ENCODE data around the gene TRAPPC3.
A peak's percentile ranks its signal among the peaks of the same experiment; 100 is the strongest.

The TRAPPC3 gene

GRCh38 chr1:36151134-36151844, 2.0 kb upstream of the TRAPPC3 start:
- DNase-seq: no peak

- peak; percentile 91 for DNase-seq
Measured at GRCh38 chr1:36150296-36151133, 1.2 kb upstream of the TRAPPC3 start.

DNA sequence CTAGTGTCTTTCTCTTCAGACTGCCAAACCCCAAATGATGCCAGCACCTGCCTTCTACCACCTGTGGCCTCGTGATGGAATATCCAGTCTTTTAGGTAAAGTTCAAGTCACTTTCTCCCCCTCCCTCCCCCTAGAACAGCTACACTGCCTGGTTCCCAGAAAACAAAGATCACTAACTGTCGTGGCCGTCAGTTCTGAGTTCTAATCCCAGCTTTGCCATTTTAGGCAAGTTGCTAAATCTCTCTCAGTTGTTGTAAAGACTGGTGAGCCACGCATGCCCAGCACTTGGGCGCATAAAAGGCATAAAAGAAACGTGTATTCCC, 648 bp upstream of the TRAPPC3 start:
- peak; percentile 31 for DNase-seq

- no peak for DNase-seq
Measured at GRCh38 chr1:36148821-36149236, 457 bp downstream of the TRAPPC3 start.

- DNase-seq: no peak
Measured at GRCh38 chr1:36144413-36144812, 4.9 kb downstream of the TRAPPC3 start.

GRCh38 chr1:36143424-36143823, 5.9 kb downstream of the TRAPPC3 start:
- DNase-seq: no peak

- no peak for DNase-seq
Measured at GRCh38 chr1:36142121-36142520, 7.2 kb downstream of the TRAPPC3 start.

DNA sequence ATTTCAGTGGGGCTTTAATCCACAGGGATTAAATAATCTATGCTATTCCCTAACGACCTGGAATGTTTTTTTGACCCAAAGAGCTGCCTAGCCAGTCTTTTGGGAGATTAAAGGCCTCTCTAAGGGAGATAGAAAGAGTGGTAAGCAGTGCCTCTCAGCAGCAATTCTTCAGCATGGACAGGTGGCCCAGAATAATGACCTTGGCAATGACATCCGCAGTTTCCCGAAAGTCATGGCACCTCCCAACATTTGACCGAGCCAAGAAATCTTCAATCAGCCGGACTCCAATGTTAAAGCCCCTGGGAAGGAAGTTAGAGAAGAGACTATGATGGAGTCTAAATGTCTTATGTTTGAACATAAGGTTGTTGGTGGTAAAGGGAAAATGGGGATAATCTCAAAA, 9.8 kb downstream of the TRAPPC3 start:
- no peak for DNase-seq

DNA sequence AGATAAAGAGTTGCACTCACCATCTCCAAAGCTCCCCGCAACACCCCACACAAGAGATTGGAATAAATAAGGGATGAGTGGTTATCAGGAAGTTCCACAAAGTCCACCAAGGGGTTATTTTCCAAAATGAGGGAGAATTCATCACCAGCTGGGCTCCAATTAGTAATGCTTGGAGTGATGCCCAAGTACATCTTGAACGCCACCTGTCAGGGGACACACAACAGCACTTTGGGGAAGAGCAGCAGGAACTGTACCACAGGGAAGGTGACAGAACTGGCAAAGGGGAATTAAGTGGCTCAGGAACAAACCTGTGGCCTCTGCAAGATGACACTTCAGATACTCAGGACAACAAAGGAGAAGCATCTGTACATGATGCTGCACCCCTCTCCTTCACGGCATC, 11.5 kb downstream of the TRAPPC3 start:
- DNase-seq: no peak

- no peak for DNase-seq
Measured at GRCh38 chr1:36137226-36137625, 12.1 kb downstream of the TRAPPC3 start.

DNA sequence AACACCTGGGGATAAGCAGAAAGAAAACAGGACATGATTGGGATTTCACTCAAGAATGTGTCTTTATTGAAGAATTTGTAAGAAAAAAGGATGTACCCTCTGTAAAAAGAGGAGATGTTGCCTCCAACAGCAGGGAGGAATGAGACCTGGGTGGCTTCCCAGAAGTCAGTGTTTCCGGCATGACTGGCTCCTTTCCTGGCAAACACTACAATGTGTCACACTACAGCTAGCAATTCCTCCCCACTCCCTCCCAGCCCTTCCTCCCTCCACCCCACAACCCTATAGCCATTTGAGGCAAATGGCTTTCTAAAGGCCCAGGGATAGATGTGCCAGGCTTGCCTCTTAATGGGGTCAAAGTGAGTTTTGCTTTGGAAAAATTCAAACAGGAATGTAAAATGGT, 12.8 kb downstream of the TRAPPC3 start:
- DNase-seq: no peak

DNA sequence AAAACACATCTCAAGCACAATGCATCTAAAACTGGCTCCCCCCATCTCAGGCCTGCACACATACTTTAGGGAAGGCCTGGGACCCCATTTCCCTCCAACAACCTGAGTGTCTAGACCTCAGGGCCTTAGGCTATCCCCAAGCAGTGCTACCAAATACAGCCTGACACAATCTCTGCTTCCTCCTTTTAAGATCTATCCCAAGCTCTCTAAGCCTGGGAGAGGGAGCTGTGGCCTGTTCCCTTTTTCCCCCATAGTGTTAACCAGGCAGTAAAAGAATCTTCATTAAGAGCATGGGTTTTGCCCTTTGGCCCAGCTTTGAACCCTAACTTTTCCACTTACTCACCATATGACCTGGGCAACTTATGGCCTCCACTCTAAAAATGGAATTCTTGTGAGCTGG, 13.5 kb downstream of the TRAPPC3 start:
- DNase-seq: no peak

GRCh38 chr1:36135330-36135667, 14.0 kb downstream of the TRAPPC3 start:
- DNase-seq: no peak

GRCh38 chr1:36134505-36135329, 14.6 kb downstream of the TRAPPC3 start:
- DNase-seq: peak; percentile 51

GRCh38 chr1:36134031-36134430, 15.3 kb downstream of the TRAPPC3 start:
- DNase-seq: no peak

- DNase-seq: no peak
Measured at GRCh38 chr1:36133484-36133883, 15.8 kb downstream of the TRAPPC3 start.

GRCh38 chr1:36132029-36132428, 17.3 kb downstream of the TRAPPC3 start:
- no peak for DNase-seq

DNA sequence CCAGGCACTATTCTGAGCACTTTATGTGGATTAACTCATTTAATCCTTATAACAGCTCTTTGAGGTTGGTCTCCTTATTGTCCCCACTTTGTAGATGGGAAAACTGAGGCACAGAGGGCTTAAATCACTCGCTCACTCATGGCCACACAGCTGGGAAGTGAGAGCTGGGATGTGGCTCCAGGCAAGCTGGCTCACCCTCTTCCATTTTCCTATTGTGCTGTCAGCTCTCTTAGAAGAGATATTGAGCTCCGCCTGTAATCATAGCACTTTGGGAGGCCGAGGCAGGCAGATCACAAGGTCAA, 20.4 kb downstream of the TRAPPC3 start:
- no peak for DNase-seq

DNA sequence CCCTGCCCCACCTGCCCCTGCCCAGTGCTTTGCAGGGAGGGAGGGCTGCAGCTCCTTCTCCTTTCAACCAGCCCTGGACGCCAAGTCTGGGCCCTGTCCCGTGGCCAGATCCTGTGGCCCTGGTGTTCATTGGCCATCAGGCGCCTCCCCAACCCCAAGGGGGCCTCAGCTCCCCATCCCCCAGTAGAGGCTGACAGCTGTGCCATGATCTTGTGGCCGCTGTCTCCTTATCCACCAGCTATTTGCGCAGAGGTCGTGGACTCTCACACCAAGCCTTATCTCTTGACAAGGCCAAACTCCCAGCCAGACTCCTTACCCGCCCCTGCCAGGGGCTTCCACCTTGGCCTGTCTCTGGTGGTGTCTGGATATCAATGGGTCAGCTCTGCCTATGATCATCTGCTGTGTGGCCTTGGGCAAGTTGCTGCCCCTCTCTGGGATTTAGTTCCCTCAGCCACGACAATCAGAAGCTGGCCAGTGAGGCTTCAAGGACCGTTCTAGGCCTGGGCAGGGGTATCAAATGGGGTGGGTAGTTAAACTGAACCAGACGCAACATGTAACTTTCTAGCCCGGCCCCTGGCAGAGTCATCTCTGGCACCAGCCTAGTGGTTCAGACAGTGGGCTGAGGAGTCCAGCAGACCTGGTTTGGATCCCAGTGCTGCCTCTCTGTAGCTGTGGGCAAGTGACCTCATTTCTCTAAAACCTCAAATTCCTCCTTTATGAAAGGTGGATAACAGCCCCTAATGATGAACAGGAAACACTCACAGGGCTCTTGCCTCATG, 21.0 kb downstream of the TRAPPC3 start:
- no peak for DNase-seq

DNA sequence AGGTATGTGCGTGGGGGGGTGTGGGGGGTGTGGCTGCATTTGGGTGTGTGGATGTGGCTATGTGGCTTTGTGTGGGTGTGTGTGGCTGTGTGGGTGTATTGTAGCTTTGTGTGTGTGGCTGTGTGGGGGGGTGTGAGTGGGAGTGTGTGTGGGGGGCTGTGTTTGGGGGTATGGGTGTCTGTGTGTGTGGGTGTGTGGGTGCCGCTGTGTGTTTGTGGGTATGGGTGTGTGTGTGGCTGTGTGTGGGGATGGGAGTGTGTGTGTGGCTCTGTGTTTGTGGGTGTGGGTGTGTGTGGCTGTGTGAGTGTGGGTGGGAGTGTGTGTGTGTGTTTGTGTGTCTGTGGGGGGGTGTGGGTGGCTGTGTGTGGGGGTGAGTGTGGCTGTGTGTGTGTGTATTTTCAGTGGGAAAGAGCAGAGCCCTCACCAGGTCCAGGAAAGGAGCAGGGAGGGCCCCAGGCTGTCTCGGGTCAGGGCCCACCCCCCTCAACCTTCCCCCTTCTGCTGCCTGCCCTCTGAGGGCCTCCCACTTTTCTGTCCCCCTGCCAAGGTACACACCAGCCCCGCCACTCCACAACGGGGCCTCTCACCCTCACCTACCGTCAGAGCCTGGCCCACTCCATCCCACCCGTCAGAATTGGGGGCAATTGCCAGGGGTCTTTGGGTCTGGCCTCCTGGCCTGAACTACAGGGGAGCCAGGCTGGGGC, 22.3 kb downstream of the TRAPPC3 start:
- DNase-seq: no peak

- DNase-seq: no peak
Measured at GRCh38 chr1:36126005-36126716, 23.1 kb downstream of the TRAPPC3 start.
